PC-9 (cell line): ENCODE data around the gene HOMER3. TPM values are rescaled to one million over a fixed set of nuclear protein-coding genes. Genes with fewer than 3 reads are reported as not detected.

Experiments
- BruUV-seq: library from RNA; stranded (reverse); fragments of 400-500 nt; replicated peaks from 2 replicates; lab custom pipeline; 2021; lab: Mats Ljungman, UMichigan
- CTCF ChIA-PET: fragments of 300-600 bp; sonication (Branson Sonifier 250); formaldehyde crosslinking; loops from one replicate; lab custom pipeline; 2022; ENCODE audit warnings: antibody characterized with exemption; lab: Charles Lee
- POLR2A ChIA-PET: fragments of 300-600 bp; sonication (Branson Sonifier 250); formaldehyde crosslinking; loops from one replicate; lab custom pipeline; 2022; ENCODE audit warnings: antibody characterized with exemption; ENCODE audit not compliant: unreplicated experiment; lab: Charles Lee
- DNase-seq, 2 experiments: peaks; one replicate each; pipeline versions ENCODE4 v3.0.0 to v3.0.0-alpha.2; 2015 to 2022; ENCODE audit warnings: mixed read lengths in 1 of 2
- H2AFZ ChIP-seq: fragments of 200-600 bp; sonication (generic); 2 replicates; pipeline ENCODE4 v1.8.1; 2017; ENCODE audit warnings: antibody characterized with exemption
- H3F3A ChIP-seq: fragments of 200-600 bp; sonication (generic); 2 replicates; pipeline ENCODE4 v1.8.1; 2017; ENCODE audit warnings: antibody characterized with exemption, mild to moderate bottlenecking, low read depth; ENCODE audit not compliant: insufficient read depth
- H3K27ac ChIP-seq: fragments of 200-600 bp; sonication (generic); 2 replicates; pipeline ENCODE4 v1.6.1; 2016; ENCODE audit warnings: mixed run types
- H3K27me3 ChIP-seq: fragments of 200-600 bp; sonication (generic); 2 replicates; pipeline ENCODE4 v1.6.1; 2016; ENCODE audit warnings: low read depth, mixed run types; ENCODE audit not compliant: insufficient read depth
- H3K36me3 ChIP-seq: fragments of 200-600 bp; sonication (generic); 2 replicates; pipeline ENCODE4 v1.6.1; 2016; ENCODE audit warnings: low read depth, mixed run types
- H3K4me1 ChIP-seq: fragments of 200-600 bp; sonication (generic); replicated peaks from 2 replicates; pipeline ENCODE4 v1.6.1; 2016; ENCODE audit warnings: mixed run types; ENCODE audit not compliant: insufficient read depth
- H3K4me2 ChIP-seq: fragments of 200-600 bp; sonication (generic); 2 replicates; pipeline ENCODE4 v1.6.1; 2017; ENCODE audit warnings: mixed run types
- H3K4me3 ChIP-seq: fragments of 200-600 bp; sonication (generic); 2 replicates; pipeline ENCODE4 v1.6.1; 2016; ENCODE audit warnings: mixed run types
- H3K79me2 ChIP-seq: fragments of 200-600 bp; sonication (generic); 2 replicates; pipeline ENCODE4 v1.6.1; 2017; ENCODE audit warnings: low read depth, mixed run types
- H3K9me2 ChIP-seq: fragments of 200-600 bp; sonication (generic); 2 replicates; pipeline ENCODE4 v1.8.1; 2017; ENCODE audit warnings: mild to moderate bottlenecking; ENCODE audit not compliant: insufficient read depth
- H3K9me3 ChIP-seq: fragments of 200-600 bp; sonication (generic); 2 replicates; pipeline ENCODE4 v1.8.1; 2016; ENCODE audit warnings: low read depth; ENCODE audit not compliant: insufficient read depth
- H4K20me1 ChIP-seq: fragments of 200-600 bp; sonication (generic); 2 replicates; pipeline ENCODE4 v1.8.1; 2017; ENCODE audit not compliant: insufficient read depth
- CTCF ChIP-seq: fragments of 200-600 bp; sonication (generic); conservative IDR thresholded peaks from 2 replicates; pipeline ENCODE4 v1.6.1; 2017; ENCODE audit warnings: mixed run types, antibody characterized with exemption, mild to moderate bottlenecking, moderate library complexity
- EZH2 ChIP-seq: fragments of 200-600 bp; sonication (generic); IDR thresholded peaks from 2 replicates; pipeline ENCODE4 v1.8.0; 2017; ENCODE audit warnings: antibody characterized with exemption, low read depth
- intact Hi-C: fragments of 100-400 bp; cut with micrococcal nuclease; formaldehyde crosslinking; loops from one replicate; pipeline ENCODE4 v1.10.0; 2022; ENCODE audit not compliant: unreplicated experiment
- total RNA-seq: library from RNA; stranded (reverse); gene quantifications from 2 replicates; pipeline ENCODE4 v1.2.3, GENCODE V29; 2021

The HOMER3 gene
- total RNA-seq, 1 experiment from 2014 or later: 55.7 TPM

- H3K4me1 ChIP-seq: no peaks in the 10 kb centered on the region
- POLR2A ChIA-PET: no interaction called here
- no peak overlapping the region for H3K4me2 ChIP-seq
- no peaks in the 10 kb centered on the region for H3K9me3 ChIP-seq
- no peaks in the 10 kb centered on the region for H3K9me2 ChIP-seq
- CTCF ChIA-PET: no interaction called here
- intact Hi-C loops: no loop called here
- no peak for TF ChIP-seq EZH2
- no peak for TF ChIP-seq CTCF
- BruUV-seq: no TSS peak
- no peaks in the 10 kb centered on the region for H3K36me3 ChIP-seq
- DNase-seq: no peak
- H3K27me3 ChIP-seq: no peaks in the 10 kb centered on the region
- no peaks in the 10 kb centered on the region for H4K20me1 ChIP-seq
- H3F3A ChIP-seq: no peaks in the 10 kb centered on the region
- no peak overlapping the region for H3K4me3 ChIP-seq
- no peak overlapping the region for H2AFZ ChIP-seq
- no peak overlapping the region for H3K27ac ChIP-seq
- no peaks in the 10 kb centered on the region for H3K79me2 ChIP-seq
These were observed 37.6 kb upstream of the HOMER3 start for GRCh38 chr19:18978616-18979015.

GRCh38 chr19:18975869-18976268, 34.9 kb upstream of the HOMER3 start:
- intact Hi-C loops: no loop called here
- H4K20me1 ChIP-seq: no peaks in the 10 kb centered on the region
- H3K79me2 ChIP-seq: no peaks in the 10 kb centered on the region
- H3K4me1 ChIP-seq: peaks cover 12% of the 10 kb centered on the region
- H3K9me2 ChIP-seq: no peaks in the 10 kb centered on the region
- no peaks in the 10 kb centered on the region for H3K36me3 ChIP-seq
- no peaks in the 10 kb centered on the region for H3K9me3 ChIP-seq
- POLR2A ChIA-PET: no interaction called here
- no peak for DNase-seq
- CTCF ChIA-PET: no interaction called here
- no TSS peak for BruUV-seq
- H2AFZ ChIP-seq: no peak overlapping the region
- no peak overlapping the region for H3K4me2 ChIP-seq
- H3F3A ChIP-seq: peaks cover 11% of the 10 kb centered on the region
- no peaks in the 10 kb centered on the region for H3K27me3 ChIP-seq
- TF ChIP-seq CTCF (no peak), EZH2 (no peak)
- H3K4me3 ChIP-seq: no peak overlapping the region
- H3K27ac ChIP-seq: no peak overlapping the region

GRCh38 chr19:18975011-18975410, 34.0 kb upstream of the HOMER3 start:
- ChIA-PET CTCF (no interaction called here), POLR2A (no interaction called here)
- H3K36me3 ChIP-seq: no peaks in the 10 kb centered on the region
- no peaks in the 10 kb centered on the region for H4K20me1 ChIP-seq
- no peaks in the 10 kb centered on the region for H3K9me2 ChIP-seq
- H3K79me2 ChIP-seq: no peaks in the 10 kb centered on the region
- TF ChIP-seq EZH2 (no peak), CTCF (no peak)
- no peak overlapping the region for H3K27ac ChIP-seq
- H3K4me2 ChIP-seq: no peak overlapping the region
- no peak for DNase-seq
- no peak overlapping the region for H3K4me3 ChIP-seq
- no peak overlapping the region for H2AFZ ChIP-seq
- peaks cover 19% of the 10 kb centered on the region for H3F3A ChIP-seq
- no peaks in the 10 kb centered on the region for H3K9me3 ChIP-seq
- BruUV-seq: no TSS peak
- peaks cover 21% of the 10 kb centered on the region for H3K4me1 ChIP-seq
- H3K27me3 ChIP-seq: no peaks in the 10 kb centered on the region
- intact Hi-C loops: no loop called here
